Skeletal muscle satellite cell (primary cell): ENCODE data around the gene B3GAT1.

Source experiments
- H3K27me3 ChIP-seq: 2 replicates; pipeline ENCODE4 v1.7.0; 2013; ENCODE audit warnings: low read length; ENCODE audit not compliant: control insufficient read depth, insufficient read depth
- H3K36me3 ChIP-seq: 2 replicates; pipeline ENCODE4 v1.7.0; 2013; ENCODE audit warnings: mild to moderate bottlenecking, control low read depth, low read length; ENCODE audit not compliant: insufficient read depth
- H3K4me1 ChIP-seq: 2 replicates; pipeline ENCODE4 v1.7.0; 2013; ENCODE audit warnings: low read length; ENCODE audit not compliant: control insufficient read depth, insufficient read depth
- H3K4me2 ChIP-seq: 2 replicates; pipeline ENCODE4 v1.7.0; 2013; ENCODE audit warnings: mild to moderate bottlenecking, low read length
- H3K4me3 ChIP-seq: 2 replicates; pipeline ENCODE4 v1.7.0; 2013; ENCODE audit warnings: low read length
- H3K9ac ChIP-seq: 2 replicates; pipeline ENCODE4 v1.7.0; 2013; ENCODE audit warnings: mild to moderate bottlenecking, low read depth, low read length, moderate library complexity
- H3K9me3 ChIP-seq: replicated peaks from 2 replicates; pipeline ENCODE4 v1.7.0; 2013; ENCODE audit warnings: mild to moderate bottlenecking, control low read depth, low read length

B3GAT1 gene

GRCh38 chr11:134440851-134441250 lies 28.8 kb upstream of the B3GAT1 start:
- Histone ChIP-seq H3K9ac (no peak overlapping the region), H3K36me3 (no peaks in the 10 kb centered on the region), H3K4me2 (no peak overlapping the region), H3K9me3 (peaks cover 18% of the 10 kb centered on the region), H3K27me3 (no peaks in the 10 kb centered on the region), H3K4me3 (no peak overlapping the region), H3K4me1 (no peaks in the 10 kb centered on the region)

GRCh38 chr11:134438542-134439537 lies 26.8 kb upstream of the B3GAT1 start:
- Histone ChIP-seq H3K4me1 (no peaks in the 10 kb centered on the region), H3K27me3 (no peaks in the 10 kb centered on the region), H3K9ac (no peak overlapping the region), H3K4me2 (no peak overlapping the region), H3K4me3 (no peak overlapping the region), H3K36me3 (no peaks in the 10 kb centered on the region), H3K9me3 (peaks cover 23% of the 10 kb centered on the region)

- Histone ChIP-seq H3K36me3 (no peaks in the 10 kb centered on the region), H3K4me3 (no peak overlapping the region), H3K9ac (no peak overlapping the region), H3K27me3 (no peaks in the 10 kb centered on the region), H3K9me3 (peaks cover 16% of the 10 kb centered on the region), H3K4me2 (no peak overlapping the region), H3K4me1 (no peaks in the 10 kb centered on the region)
Observed at GRCh38 chr11:134437821-134438220, 25.8 kb upstream of the B3GAT1 start.

GRCh38 chr11:134436781-134437180 lies 24.7 kb upstream of the B3GAT1 start:
- no peak overlapping the region for H3K4me2 ChIP-seq
- H3K27me3 ChIP-seq: no peaks in the 10 kb centered on the region
- H3K9me3 ChIP-seq: peaks cover 16% of the 10 kb centered on the region
- no peak overlapping the region for H3K9ac ChIP-seq
- no peaks in the 10 kb centered on the region for H3K36me3 ChIP-seq
- no peak overlapping the region for H3K4me3 ChIP-seq
- H3K4me1 ChIP-seq: no peaks in the 10 kb centered on the region

GRCh38 chr11:134433806-134434205 lies 21.8 kb upstream of the B3GAT1 start:
- Histone ChIP-seq H3K27me3 (no peaks in the 10 kb centered on the region), H3K4me1 (no peaks in the 10 kb centered on the region), H3K9me3 (peaks cover 12% of the 10 kb centered on the region), H3K4me2 (no peak overlapping the region), H3K9ac (no peak overlapping the region), H3K4me3 (no peak overlapping the region), H3K36me3 (no peaks in the 10 kb centered on the region)

GRCh38 chr11:134433251-134433650 lies 21.2 kb upstream of the B3GAT1 start:
- Histone ChIP-seq H3K36me3 (no peaks in the 10 kb centered on the region), H3K9me3 (peaks cover 12% of the 10 kb centered on the region), H3K27me3 (no peaks in the 10 kb centered on the region), H3K4me1 (no peaks in the 10 kb centered on the region), H3K9ac (no peak overlapping the region), H3K4me2 (no peak overlapping the region), H3K4me3 (no peak overlapping the region)

GRCh38 chr11:134432776-134433175 lies 20.7 kb upstream of the B3GAT1 start:
- Histone ChIP-seq H3K27me3 (no peaks in the 10 kb centered on the region), H3K4me1 (no peaks in the 10 kb centered on the region), H3K4me3 (no peak overlapping the region), H3K4me2 (no peak overlapping the region), H3K9me3 (peaks cover 12% of the 10 kb centered on the region), H3K36me3 (no peaks in the 10 kb centered on the region), H3K9ac (no peak overlapping the region)

GRCh38 chr11:134429106-134429505 lies 17.1 kb upstream of the B3GAT1 start:
- Histone ChIP-seq H3K4me1 (no peaks in the 10 kb centered on the region), H3K9ac (no peak overlapping the region), H3K4me3 (no peak overlapping the region), H3K9me3 (peaks cover 3% of the 10 kb centered on the region), H3K27me3 (no peaks in the 10 kb centered on the region), H3K36me3 (no peaks in the 10 kb centered on the region), H3K4me2 (no peak overlapping the region)

GRCh38 chr11:134425816-134426536 lies 13.9 kb upstream of the B3GAT1 start:
- Histone ChIP-seq H3K36me3 (no peaks in the 10 kb centered on the region), H3K4me1 (no peaks in the 10 kb centered on the region), H3K9me3 (peaks cover 9% of the 10 kb centered on the region), H3K27me3 (no peaks in the 10 kb centered on the region), H3K4me3 (no peak overlapping the region), H3K4me2 (no peak overlapping the region), H3K9ac (no peak overlapping the region)

- no peaks in the 10 kb centered on the region for H3K36me3 ChIP-seq
- no peak overlapping the region for H3K4me2 ChIP-seq
- peaks cover 9% of the 10 kb centered on the region for H3K9me3 ChIP-seq
- H3K27me3 ChIP-seq: no peaks in the 10 kb centered on the region
- no peaks in the 10 kb centered on the region for H3K4me1 ChIP-seq
- no peak overlapping the region for H3K4me3 ChIP-seq
- H3K9ac ChIP-seq: no peak overlapping the region
Observed at GRCh38 chr11:134425413-134425812, 13.4 kb upstream of the B3GAT1 start.

- Histone ChIP-seq H3K27me3 (no peaks in the 10 kb centered on the region), H3K4me1 (no peaks in the 10 kb centered on the region), H3K4me3 (no peak overlapping the region), H3K4me2 (no peak overlapping the region), H3K36me3 (no peaks in the 10 kb centered on the region), H3K9me3 (peaks cover 9% of the 10 kb centered on the region), H3K9ac (no peak overlapping the region)
Observed at GRCh38 chr11:134423106-134423505, 11.1 kb upstream of the B3GAT1 start.
